HG02678 (cell line): ENCODE data around the gene CT45A6.
"Not testable (repeated sequence)": the region's sequence is repeated elsewhere in the genome, so short reads cannot be mapped to it uniquely, and the experiment has no call there.

Experiments
- ATAC-seq: cut with Tn5 transposase; IDR thresholded peaks from one replicate; pipeline ENCODE4 v1.9.1; 2021; ENCODE audit warnings: mild to moderate bottlenecking, moderate library complexity; ENCODE audit not compliant: unreplicated experiment

CT45A6 gene, protein sequence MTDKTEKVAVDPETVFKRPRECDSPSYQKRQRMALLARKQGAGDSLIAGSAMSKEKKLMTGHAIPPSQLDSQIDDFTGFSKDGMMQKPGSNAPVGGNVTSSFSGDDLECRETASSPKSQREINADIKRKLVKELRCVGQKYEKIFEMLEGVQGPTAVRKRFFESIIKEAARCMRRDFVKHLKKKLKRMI

DNA sequence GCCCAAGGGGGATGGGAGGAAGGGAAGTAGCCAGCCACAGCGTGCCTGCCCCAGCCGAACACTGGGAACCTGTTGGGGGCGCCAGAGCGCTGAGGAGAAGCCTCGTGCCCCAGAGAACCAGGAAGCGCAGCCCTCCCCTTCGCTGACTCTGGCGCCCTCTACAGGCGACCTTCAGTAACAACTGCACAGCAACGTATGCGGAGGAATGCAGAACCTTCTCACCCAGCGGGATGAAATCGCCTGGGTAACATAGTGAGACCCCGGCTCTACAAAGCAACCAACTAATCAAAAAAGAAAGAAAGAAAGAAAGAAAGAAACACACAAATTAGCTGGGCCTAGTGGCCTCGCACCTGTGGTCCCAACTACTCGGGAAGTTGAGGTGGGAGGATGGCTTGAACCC lies at the start of gene CT45A6:
CT45A6 (minus strand) TSS at position 101 of the 400 bp plus-strand sequence. CDS start 3,794 bp downstream, outside the sequence.
- not testable (repeated sequence) for ATAC-seq

DNA sequence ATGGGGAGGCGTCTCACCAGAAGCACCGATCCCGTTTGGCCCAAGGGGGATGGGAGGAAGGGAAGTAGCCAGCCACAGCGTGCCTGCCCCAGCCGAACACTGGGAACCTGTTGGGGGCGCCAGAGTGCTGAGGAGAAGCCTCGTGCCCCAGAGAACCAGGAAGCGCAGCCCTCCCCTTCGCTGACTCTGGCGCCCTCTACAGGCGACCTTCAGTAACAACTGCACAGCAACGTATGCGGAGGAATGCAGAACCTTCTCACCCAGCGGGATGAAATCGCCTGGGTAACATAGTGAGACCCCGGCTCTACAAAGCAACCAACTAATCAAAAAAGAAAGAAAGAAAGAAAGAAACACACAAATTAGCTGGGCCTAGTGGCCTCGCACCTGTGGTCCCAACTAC lies 34.6 kb upstream of the CT45A6 start, which contains the start of gene CT45A7:
CT45A7 (minus strand) TSS at position 101 of the 400 bp plus-strand sequence. CDS start 3,747 bp downstream, outside the sequence.
- ATAC-seq, result not testable (repeated sequence)

DNA sequence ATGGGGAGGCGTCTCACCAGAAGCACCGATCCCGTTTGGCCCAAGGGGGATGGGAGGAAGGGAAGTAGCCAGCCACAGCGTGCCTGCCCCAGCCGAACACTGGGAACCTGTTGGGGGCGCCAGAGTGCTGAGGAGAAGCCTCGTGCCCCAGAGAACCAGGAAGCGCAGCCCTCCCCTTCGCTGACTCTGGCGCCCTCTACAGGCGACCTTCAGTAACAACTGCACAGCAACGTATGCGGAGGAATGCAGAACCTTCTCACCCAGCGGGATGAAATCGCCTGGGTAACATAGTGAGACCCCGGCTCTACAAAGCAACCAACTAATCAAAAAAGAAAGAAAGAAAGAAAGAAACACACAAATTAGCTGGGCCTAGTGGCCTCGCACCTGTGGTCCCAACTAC lies 17.3 kb upstream of the CT45A6 start, which contains the start of gene CT45A2:
CT45A2 (minus strand) TSS at position 101 of the 400 bp plus-strand sequence. CDS start 3,747 bp downstream, outside the sequence.
- ATAC-seq, result not testable (repeated sequence)

DNA sequence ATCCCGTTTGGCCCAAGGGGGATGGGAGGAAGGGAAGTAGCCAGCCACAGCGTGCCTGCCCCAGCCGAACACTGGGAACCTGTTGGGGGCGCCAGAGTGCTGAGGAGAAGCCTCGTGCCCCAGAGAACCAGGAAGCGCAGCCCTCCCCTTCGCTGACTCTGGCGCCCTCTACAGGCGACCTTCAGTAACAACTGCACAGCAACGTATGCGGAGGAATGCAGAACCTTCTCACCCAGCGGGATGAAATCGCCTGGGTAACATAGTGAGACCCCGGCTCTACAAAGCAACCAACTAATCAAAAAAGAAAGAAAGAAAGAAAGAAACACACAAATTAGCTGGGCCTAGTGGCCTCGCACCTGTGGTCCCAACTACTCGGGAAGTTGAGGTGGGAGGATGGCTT lies 17.2 kb downstream of the CT45A6 start, which contains the start of gene CT45A5:
CT45A5 (minus strand) TSS at position 101 of the 400 bp plus-strand sequence. CDS start 3,774 bp downstream, outside the sequence.
- ATAC-seq, result not testable (repeated sequence)

DNA sequence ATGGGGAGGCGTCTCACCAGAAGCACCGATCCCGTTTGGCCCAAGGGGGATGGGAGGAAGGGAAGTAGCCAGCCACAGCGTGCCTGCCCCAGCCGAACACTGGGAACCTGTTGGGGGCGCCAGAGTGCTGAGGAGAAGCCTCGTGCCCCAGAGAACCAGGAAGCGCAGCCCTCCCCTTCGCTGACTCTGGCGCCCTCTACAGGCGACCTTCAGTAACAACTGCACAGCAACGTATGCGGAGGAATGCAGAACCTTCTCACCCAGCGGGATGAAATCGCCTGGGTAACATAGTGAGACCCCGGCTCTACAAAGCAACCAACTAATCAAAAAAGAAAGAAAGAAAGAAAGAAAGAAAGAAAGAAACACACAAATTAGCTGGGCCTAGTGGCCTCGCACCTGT lies 34.5 kb downstream of the CT45A6 start, which contains the start of gene CT45A3:
CT45A3 (minus strand) TSS at position 101 of the 400 bp plus-strand sequence. CDS start 3,747 bp downstream, outside the sequence.
- not testable (repeated sequence) for ATAC-seq

DNA sequence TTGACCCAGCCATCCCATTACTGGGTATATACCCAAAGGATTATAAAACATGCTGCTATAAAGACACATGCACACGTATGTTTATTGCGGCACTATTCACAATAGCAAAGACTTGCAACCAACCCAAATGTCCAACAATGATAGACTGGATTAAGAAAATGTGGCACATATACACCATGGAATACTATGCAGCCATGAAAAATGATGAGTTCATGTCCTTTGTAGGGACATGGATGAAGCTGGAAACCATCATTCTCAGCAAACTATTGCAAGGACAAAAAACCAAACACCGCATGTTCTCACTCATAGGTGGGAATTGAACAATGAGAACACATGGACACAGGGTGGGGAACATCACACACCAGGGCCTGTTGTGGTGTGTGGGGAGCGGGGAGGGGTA lies 57.8 kb downstream of the CT45A6 start:
- ATAC-seq, result not testable (repeated sequence)
